Endodermal cell (in vitro differentiated cells): ENCODE data around the gene LRFN4. TPM values are rescaled to one million over a fixed set of nuclear protein-coding genes. Genes with fewer than 3 reads are reported as not detected.

Experiments
- DNase-seq: peaks from one replicate; pipeline ENCODE4 v3.0.0-alpha.2; 2017
- H3K27ac ChIP-seq: 2 replicates; pipeline ENCODE4 v1.5.1; 2013; ENCODE audit warnings: mild to moderate bottlenecking, low read depth, low read length, moderate library complexity
- H3K27me3 ChIP-seq: 2 replicates; pipeline ENCODE4 v1.6.1; 2013; ENCODE audit warnings: mild to moderate bottlenecking, low read length, moderate library complexity; ENCODE audit not compliant: insufficient read depth, control insufficient read depth, poor library complexity, severe bottlenecking
- H3K36me3 ChIP-seq: 2 replicates; pipeline ENCODE4 v1.7.0; 2013; ENCODE audit warnings: mild to moderate bottlenecking, low read length, moderate library complexity; ENCODE audit not compliant: control insufficient read depth, insufficient read depth
- H3K4me1 ChIP-seq: one replicate; pipeline ENCODE4 v1.7.0; 2013; ENCODE audit warnings: low read length; ENCODE audit not compliant: control insufficient read depth, insufficient read depth
- H3K4me3 ChIP-seq: 2 replicates; pipeline ENCODE4 v1.5.1; 2013; ENCODE audit warnings: mild to moderate bottlenecking, low read length, moderate library complexity
- H3K9ac ChIP-seq: 2 replicates; pipeline ENCODE4 v1.6.1; 2013; ENCODE audit warnings: mild to moderate bottlenecking, low read length, moderate library complexity; ENCODE audit not compliant: poor library complexity, severe bottlenecking; ENCODE audit errors: extremely low read depth
- H3K9me3 ChIP-seq: 2 replicates; pipeline ENCODE4 v1.6.1; 2013; ENCODE audit warnings: mild to moderate bottlenecking, low read length, moderate library complexity; ENCODE audit not compliant: control insufficient read depth
- H3K27ac Mint-ChIP-seq: 2 replicates; pipeline ENCODE4 v1.8.0; 2020; ENCODE audit warnings: mixed read lengths
- H3K27me3 Mint-ChIP-seq: 2 replicates; pipeline ENCODE4 v1.8.0; 2021; ENCODE audit warnings: mild to moderate bottlenecking, mixed read lengths; ENCODE audit not compliant: insufficient read depth
- H3K36me3 Mint-ChIP-seq: 2 replicates; pipeline ENCODE4 v1.8.0; 2020; ENCODE audit warnings: low read depth, mixed read lengths
- H3K4me1 Mint-ChIP-seq: 2 replicates; pipeline ENCODE4 v1.8.0; 2020; ENCODE audit warnings: mixed read lengths
- H3K4me3 Mint-ChIP-seq: 2 replicates; pipeline ENCODE4 v1.8.0; 2020; ENCODE audit warnings: mild to moderate bottlenecking, moderate library complexity, mixed read lengths
- H3K9me3 Mint-ChIP-seq: 2 replicates; pipeline ENCODE4 v1.8.0; 2020; ENCODE audit warnings: mild to moderate bottlenecking, mixed read lengths
- WGBS, 2 experiments: methylation state at CpG; one replicate each; pipeline versions ENCODE4 v1.1.5 to v1.1.7; 2013; ENCODE audit warnings: missing lambda C conversion rate in 2 of 2, mixed read lengths in 1 of 2; ENCODE audit not compliant: insufficient coverage in 1 of 2, insufficient read length in 1 of 2; 5-methylcytosine and 5-hydroxymethylcytosine counted together
- total RNA-seq, 2 donors: library from RNA; stranded (reverse); fragmentation: NEBNext Ultra II Directional in 1 of 2; extraction: Animal tissue kit (Norgen Biotek cat#: 25700) in 1 of 2; gene quantifications; 2 replicates in 1 of 2; 3 replicates in 1 of 2; pipeline ENCODE4 v1.2.1, GENCODE V29; 2021
- TF ChIP-seq, protein P1 (sequence below): fragments of 200-600 bp; sonication (generic); conservative IDR thresholded peaks from 2 replicates; pipeline ENCODE4 v1.5.0; 2021; ENCODE audit warnings: antibody characterized with exemption, mild to moderate bottlenecking

Gene LRFN4
- total RNA-seq, 2 donors from 2014 or later = 23.2 to 26.2 TPM

DNA sequence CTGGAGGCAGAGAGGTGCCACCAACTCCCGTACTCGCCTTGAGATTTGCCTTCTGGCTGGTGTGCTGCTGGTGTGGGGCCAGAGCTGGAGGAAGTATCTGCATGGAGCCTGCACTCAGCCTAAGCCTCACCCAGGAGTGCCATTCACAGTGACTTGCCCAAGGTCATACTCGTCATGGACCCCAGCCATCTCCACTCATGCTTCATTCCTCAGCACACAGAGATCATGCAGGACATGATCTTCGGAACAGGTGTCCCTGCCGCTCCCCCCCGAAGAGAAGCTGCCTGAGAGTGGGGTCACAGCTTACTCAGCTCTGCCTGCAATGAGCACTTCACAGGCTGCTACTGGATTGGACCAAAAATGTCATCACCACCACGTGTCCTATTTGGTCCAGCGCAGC is 52.3 kb downstream of the LRFN4 start:
- Histone ChIP-seq H3K27ac (no peak overlapping the region), H3K9me3 (no peaks in the 10 kb centered on the region), H3K36me3 (no peaks in the 10 kb centered on the region), H3K4me1 (peaks cover 9% of the 10 kb centered on the region), H3K27me3 (no peaks in the 10 kb centered on the region), H3K4me3 (no peak overlapping the region), H3K9ac (no peak overlapping the region)
- no peak for DNase-seq
- Mint-ChIP-seq H3K4me1 (peaks cover 30% of the 10 kb centered on the region), H3K9me3 (no peaks in the 10 kb centered on the region), H3K27me3 (no peaks in the 10 kb centered on the region), H3K27ac (no peak overlapping the region), H3K36me3 (no peaks in the 10 kb centered on the region), H3K4me3 (no peak overlapping the region)
- TF ChIP-seq, protein P1, sequence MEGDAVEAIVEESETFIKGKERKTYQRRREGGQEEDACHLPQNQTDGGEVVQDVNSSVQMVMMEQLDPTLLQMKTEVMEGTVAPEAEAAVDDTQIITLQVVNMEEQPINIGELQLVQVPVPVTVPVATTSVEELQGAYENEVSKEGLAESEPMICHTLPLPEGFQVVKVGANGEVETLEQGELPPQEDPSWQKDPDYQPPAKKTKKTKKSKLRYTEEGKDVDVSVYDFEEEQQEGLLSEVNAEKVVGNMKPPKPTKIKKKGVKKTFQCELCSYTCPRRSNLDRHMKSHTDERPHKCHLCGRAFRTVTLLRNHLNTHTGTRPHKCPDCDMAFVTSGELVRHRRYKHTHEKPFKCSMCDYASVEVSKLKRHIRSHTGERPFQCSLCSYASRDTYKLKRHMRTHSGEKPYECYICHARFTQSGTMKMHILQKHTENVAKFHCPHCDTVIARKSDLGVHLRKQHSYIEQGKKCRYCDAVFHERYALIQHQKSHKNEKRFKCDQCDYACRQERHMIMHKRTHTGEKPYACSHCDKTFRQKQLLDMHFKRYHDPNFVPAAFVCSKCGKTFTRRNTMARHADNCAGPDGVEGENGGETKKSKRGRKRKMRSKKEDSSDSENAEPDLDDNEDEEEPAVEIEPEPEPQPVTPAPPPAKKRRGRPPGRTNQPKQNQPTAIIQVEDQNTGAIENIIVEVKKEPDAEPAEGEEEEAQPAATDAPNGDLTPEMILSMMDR = no peak
- whole genome bisulfite sequencing, 2 experiments = 91 to 96% methylated on average over 8 of the region's 8 CpGs

DNA sequence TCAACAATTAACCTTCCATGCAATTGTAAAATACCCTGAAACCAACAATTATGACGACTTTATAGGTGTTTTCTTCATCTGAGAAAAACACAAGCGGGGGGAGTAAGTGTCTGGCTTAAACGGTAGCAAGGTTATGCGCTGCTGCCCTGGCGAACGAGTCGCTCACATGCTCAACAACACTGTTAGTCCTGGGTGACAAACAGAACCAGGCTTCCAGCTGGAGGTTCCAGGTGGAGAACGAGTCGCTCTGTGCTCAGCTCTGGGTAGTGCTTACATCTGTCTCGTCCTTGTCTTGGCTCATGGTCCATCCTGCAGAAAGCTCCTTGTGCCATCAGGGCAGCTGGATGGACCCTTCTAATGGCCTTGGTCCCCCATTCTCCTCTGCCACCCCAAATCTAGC is 53.2 kb downstream of the LRFN4 start:
- no peaks in the 10 kb centered on the region for H3K36me3 ChIP-seq
- no peaks in the 10 kb centered on the region for H3K9me3 ChIP-seq
- H3K4me1 ChIP-seq = peaks cover 9% of the 10 kb centered on the region
- no peaks in the 10 kb centered on the region for H3K36me3 Mint-ChIP-seq
- H3K4me3 ChIP-seq = no peak overlapping the region
- no peak overlapping the region for H3K9ac ChIP-seq
- no peak overlapping the region for H3K4me3 Mint-ChIP-seq
- 93% methylated on average over 10 of the region's 10 CpGs for WGBS, 2 experiments
- H3K9me3 Mint-ChIP-seq = no peaks in the 10 kb centered on the region
- peaks cover 26% of the 10 kb centered on the region for H3K4me1 Mint-ChIP-seq
- no peaks in the 10 kb centered on the region for H3K27me3 ChIP-seq
- H3K27me3 Mint-ChIP-seq = no peaks in the 10 kb centered on the region
- no peak overlapping the region for H3K27ac Mint-ChIP-seq
- TF ChIP-seq, protein P1 = no peak
- DNase-seq = no peak
- no peak overlapping the region for H3K27ac ChIP-seq

Other genes with a start within 250 kb of the LRFN4 start
- 100 to 1,000 TPM in 1 of 2 donors, 10 to 100 TPM in 1; 90.0 to 110 TPM for gene RBM14, start 240.4 kb upstream of the LRFN4 start, total RNA-seq
- 100 to 1,000 TPM; 151 to 191 TPM for gene RBM4, start 218.4 kb upstream of the LRFN4 start, total RNA-seq
- 10 to 100 TPM; 23.3 to 28.5 TPM for gene RBM4B, start 179.2 kb upstream of the LRFN4 start, total RNA-seq
- 10 to 100 TPM; 36.0 to 46.0 TPM for gene SPTBN2, start 127.8 kb upstream of the LRFN4 start, total RNA-seq
- gene RCE1, start 13.6 kb upstream of the LRFN4 start, total RNA-seq = 10 to 100 TPM; 34.5 to 37.5 TPM
- gene PC, start 101.3 kb downstream of the LRFN4 start, total RNA-seq = 10 to 100 TPM; 21.9 to 24.4 TPM
- not detected for gene C11orf86, start 118.2 kb downstream of the LRFN4 start, total RNA-seq
- 1 to 10 TPM in 1 of 2 donors, under 1 TPM in 1; 0.91 to 1.1 TPM for gene SYT12, start 166.1 kb downstream of the LRFN4 start, total RNA-seq
- gene RHOD, start 199.8 kb downstream of the LRFN4 start, total RNA-seq = 10 to 100 TPM; 17.1 to 18.1 TPM